ENCODE results near the gene CLSTN1. TPM values are rescaled to one million over a fixed set of nuclear protein-coding genes. Genes with fewer than 3 reads are reported as not detected.
A peak's percentile ranks its signal among the peaks of the same experiment; 100 is the strongest.

CLSTN1 gene
- total RNA-seq, 1 experiment from 2014 or later: 100 TPM

GRCh38 chr1:9848022-9848421 is 24.3 kb upstream of the CLSTN1 start:
- H3K4me1 ChIP-seq (ENCODE audit: insufficient read depth, low read length): no peaks in the 10 kb centered on the region
- no peak overlapping the region for H2BK5ac ChIP-seq (ENCODE audit: insufficient read length, low read length)
- TF ChIP-seq CTCF (conservative IDR thresholded peaks at IDR 0.05): no peak
- no peak overlapping the region for H2BK15ac ChIP-seq (ENCODE audit: low read depth, low read length)
- WGBS (ENCODE audit: extremely low coverage, insufficient read length, low lambda C conversion rate): no CpG with 5 or more reads among the region's 8 CpGs
- no peak overlapping the region for H3K14ac ChIP-seq (ENCODE audit: insufficient read depth, low read length)
- no peak overlapping the region for H3K27ac ChIP-seq (ENCODE audit: insufficient read length, low read depth, low read length)
- peaks cover 34 to 57% of the 10 kb centered on the region in 2 experiments for H3K4me1 Mint-ChIP-seq
- no peak overlapping the region for H2BK120ac ChIP-seq (ENCODE audit: low read depth, low read length, poor library complexity, severe bottlenecking)
- H4K91ac ChIP-seq (ENCODE audit: insufficient read length, low read depth, low read length): no peak overlapping the region
- no peak overlapping the region for H3K56ac ChIP-seq (ENCODE audit: insufficient read length, low read depth, low read length)
- no peaks in the 10 kb centered on the region for H3K27me3 ChIP-seq (ENCODE audit: insufficient read depth, low read length)
- H2AK5ac ChIP-seq (ENCODE audit: insufficient read length, low read length): no peak overlapping the region
- no peak overlapping the region for H2BK20ac ChIP-seq (ENCODE audit: low read depth, low read length, poor library complexity, severe bottlenecking)
- H3K9me3 ChIP-seq (ENCODE audit: control insufficient read depth, low read depth, low read length): no peaks in the 10 kb centered on the region
- no peak overlapping the region for H2AFZ ChIP-seq (ENCODE audit: low read length)
- H3K36me3 Mint-ChIP-seq (ENCODE audit: insufficient read depth in 1 of 3, low read depth in 3 of 3): no peaks in the 10 kb centered on the region
- no peak overlapping the region for H3K18ac ChIP-seq (ENCODE audit: insufficient read length, low read depth, low read length)
- H3K79me1 ChIP-seq (ENCODE audit: insufficient read depth, low read depth, low read length, poor library complexity, severe bottlenecking): no peaks in the 10 kb centered on the region
- H3K9ac ChIP-seq (ENCODE audit: extremely low read depth, insufficient read length, low read length): no peak overlapping the region
- H3T11ph ChIP-seq (ENCODE audit: low read length): no peak overlapping the region
- H3K23ac ChIP-seq (ENCODE audit: insufficient read length, low read depth, low read length): no peak overlapping the region
- no peak overlapping the region for H3K4me2 ChIP-seq (ENCODE audit: insufficient read depth, insufficient read length, low read length)
- H3K27ac Mint-ChIP-seq: peak overlapping the region; percentile 31 to 94 (median 62); a peak in 4 of 7 replicates
- H3K23me2 ChIP-seq (ENCODE audit: insufficient read length, low read depth, low read length, poor library complexity, severe bottlenecking): no peaks in the 10 kb centered on the region
- H3K9me3 Mint-ChIP-seq: no peaks in the 10 kb centered on the region
- no peak overlapping the region; a peak in 1 of 5 replicates for H3K4me3 Mint-ChIP-seq
- H4K20me1 ChIP-seq (ENCODE audit: control insufficient read depth, insufficient read depth, insufficient read length): no peaks in the 10 kb centered on the region
- H3K79me2 ChIP-seq (ENCODE audit: insufficient read depth, low read length): no peaks in the 10 kb centered on the region
- no peaks in the 10 kb centered on the region for H3K27me3 Mint-ChIP-seq (ENCODE audit: low read depth)
- no peak overlapping the region for H3K4ac ChIP-seq (ENCODE audit: low read depth, low read length)
- H2BK12ac ChIP-seq (ENCODE audit: insufficient read length, low read depth, low read length): no peak overlapping the region
- H4K8ac ChIP-seq (replicated peaks; ENCODE audit: insufficient read length, low read depth, low read length): no peak overlapping the region
- no peak overlapping the region for H4K5ac ChIP-seq (ENCODE audit: insufficient read length, low read depth, low read length)
- DNase-seq: no peak
